ENCODE results near the gene TPD52L1.

DNA sequence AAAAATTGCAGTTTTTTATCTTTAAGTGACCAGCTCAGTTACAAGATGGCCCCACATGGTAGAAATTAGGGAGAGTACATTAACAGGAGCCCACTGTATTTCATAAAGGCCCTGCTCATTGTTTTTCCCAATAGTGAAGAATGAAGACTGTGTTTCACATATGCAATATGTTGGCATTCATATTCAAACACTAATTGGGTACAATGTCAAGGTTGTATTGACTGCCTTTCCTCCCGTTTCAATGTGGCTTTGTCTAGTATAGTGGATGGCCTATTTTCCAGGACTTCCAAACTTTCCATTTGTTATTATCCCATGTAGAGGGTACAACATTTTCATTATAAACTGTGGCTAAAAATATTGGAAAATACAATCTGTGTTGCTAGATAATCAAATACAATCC is 96.9 kb downstream of the TPD52L1 start:
- TF ChIP-seq BHLHE40 (IDR thresholded peaks at IDR 0.05; ENCODE audit: borderline replicate concordance in 1 of 2, low read depth in 2 of 2, low read length in 1 of 2) (no peak), ZBED1 (IDR thresholded peaks at IDR 0.05; ENCODE audit: borderline replicate concordance) (no peak), SRF (IDR thresholded peaks at IDR 0.05; ENCODE audit: low read depth in 2 of 2, low read length in 2 of 2) (no peak), SREBF2 (IDR thresholded peaks at IDR 0.05; ENCODE audit: low read length) (no peak), POLR2A (IDR thresholded peaks at IDR 0.05; ENCODE audit: low read depth, low read length) (no peak)

Measured in GM12878 (cell line).